K562 (cell line): ENCODE results near the gene SH3BGRL3. TPM values are rescaled to one million over a fixed set of nuclear protein-coding genes. Genes with fewer than 3 reads are reported as not detected.

Experiments
- ARNT ChIP-seq, 2 experiments: fragments of 450-650 bp; IDR thresholded peaks; 2 replicates each; pipeline ENCODE4 v1.6.1; 2016; ENCODE audit warnings: mild to moderate bottlenecking in 1 of 2
- CBFA2T2 ChIP-seq: fragments of 450-650 bp; conservative IDR thresholded peaks from 2 replicates; pipeline ENCODE4 v1.6.1; 2017; ENCODE audit warnings: mild to moderate bottlenecking
- CBX8 ChIP-seq: fragments of 200-600 bp; sonication (generic); IDR thresholded peaks from 2 replicates; pipeline ENCODE4 v1.6.1; 2012; ENCODE audit warnings: borderline replicate concordance, mixed run types, low read depth, mild to moderate bottlenecking, moderate library complexity, mixed read lengths, low read length, control low read depth, inconsistent platforms; ENCODE audit not compliant: poor library complexity, severe bottlenecking; ENCODE audit errors: extremely low read depth
- EGR1 ChIP-seq: fragments of 450-650 bp; conservative IDR thresholded peaks from 2 replicates; pipeline ENCODE4 v1.6.1; 2017; ENCODE audit warnings: mild to moderate bottlenecking
- GABPA ChIP-seq: fragments of 200-800 bp; sonication (Bioruptor generic); conservative IDR thresholded peaks from 2 replicates; pipeline ENCODE4 v1.6.1; 2016; ENCODE audit warnings: low read depth, missing genetic modification characterization, missing compliant biosample characterization
- GTF2F1 ChIP-seq: IDR thresholded peaks from 2 replicates; pipeline ENCODE4 v1.6.1; 2011; ENCODE audit warnings: low read depth, low read length, improper control_type of control experiment
- HDAC2 ChIP-seq: fragments of 450-650 bp; IDR thresholded peaks from 2 replicates; pipeline ENCODE4 v1.6.1; 2016; ENCODE audit warnings: mild to moderate bottlenecking
- HMG20B ChIP-seq: fragments of 250-450 bp; sonication (Bioruptor Pico); IDR thresholded peaks from 2 replicates; pipeline ENCODE4 v1.5.0; 2021; ENCODE audit warnings: mild to moderate bottlenecking
- KHSRP ChIP-seq: fragments of 450-650 bp; IDR thresholded peaks from 2 replicates; pipeline ENCODE4 v1.6.1; 2017
- MAZ ChIP-seq, 2 experiments: fragments of 450-650 bp in 1 of 2; sonication (generic) in 1 of 2; formaldehyde crosslinking; IDR thresholded peaks in 1 of 2; conservative IDR thresholded peaks in 1 of 2; 2 replicates each; pipeline versions ENCODE4 v1.4.0 to v1.5.0; 2020; ENCODE audit warnings: mild to moderate bottlenecking in 1 of 2, missing genetic modification reagents in 1 of 2
- MBD2 ChIP-seq: sonication (generic); IDR thresholded peaks from 2 replicates; pipeline ENCODE4 v1.6.1; 2016; ENCODE audit warnings: low read depth, borderline replicate concordance
- MITF ChIP-seq: IDR thresholded peaks from 2 replicates; pipeline ENCODE4 v1.6.1; 2014; ENCODE audit warnings: antibody characterized with exemption
- NFRKB ChIP-seq: fragments of 450-650 bp; IDR thresholded peaks from 2 replicates; pipeline ENCODE4 v1.6.1; 2016; ENCODE audit warnings: low read depth
- PHF20 ChIP-seq: fragments of 450-650 bp; IDR thresholded peaks from 2 replicates; pipeline ENCODE4 v1.6.1; 2018; ENCODE audit not compliant: partially characterized antibody
- PHF21A ChIP-seq: fragments of 450-650 bp; IDR thresholded peaks from 2 replicates; pipeline ENCODE4 v1.6.1; 2017; ENCODE audit warnings: low read depth, borderline replicate concordance
- POLR2AphosphoS5 ChIP-seq: IDR thresholded peaks from 2 replicates; pipeline ENCODE4 v1.6.1; 2011; ENCODE audit warnings: mild to moderate bottlenecking, low read depth, low read length, moderate library complexity; ENCODE audit not compliant: control insufficient read depth, insufficient read depth
- SMARCE1 ChIP-seq: fragments of 450-650 bp; IDR thresholded peaks from 2 replicates; pipeline ENCODE4 v1.7.1; 2016; ENCODE audit warnings: mild to moderate bottlenecking
- STAT5B ChIP-seq: fragments of 250-450 bp; sonication (Bioruptor Pico); IDR thresholded peaks from 2 replicates; pipeline ENCODE4 v1.8.0; 2021; ENCODE audit warnings: mild to moderate bottlenecking, inconsistent platforms
- ZNF121 ChIP-seq: sonication (generic); formaldehyde crosslinking; conservative IDR thresholded peaks from 2 replicates; pipeline ENCODE4 v1.8.0; 2022; ENCODE audit warnings: missing genetic modification reagents
- ZNF263 ChIP-seq: sonication (generic); formaldehyde crosslinking; IDR thresholded peaks from 2 replicates; pipeline ENCODE4 v1.8.0; 2022; ENCODE audit warnings: mild to moderate bottlenecking, missing genetic modification reagents, borderline replicate concordance
- ZNF347 ChIP-seq: fragments of 450-650 bp; formaldehyde crosslinking; IDR thresholded peaks from 2 replicates; pipeline ENCODE4 v1.4.0; 2020; ENCODE audit warnings: low read depth, mild to moderate bottlenecking, moderate library complexity
- ZNF551 ChIP-seq: fragments of 250-450 bp; sonication (Bioruptor Pico); IDR thresholded peaks from 2 replicates; pipeline ENCODE4 v1.5.0; 2021; ENCODE audit warnings: mild to moderate bottlenecking, moderate library complexity
- ZNF583 ChIP-seq: fragments of 250-450 bp; sonication (Bioruptor Pico); IDR thresholded peaks from 2 replicates; pipeline ENCODE4 v1.4.0; 2020
- polyA plus RNA-seq, 8 experiments: library from polyadenylated mRNA; depleted of rRNA in 4 of 8; stranded (reverse) in 5 of 8; unstranded in 3 of 8; fragments of >200 nt; fragmentation: Nextera tagmentation in 2 of 8; fragmentation: Illumina TruSeq in 1 of 8; extraction: Ambion mirVana in 2 of 8; extraction: Trizol in 1 of 8; gene quantifications; 2 replicates each; pipeline versions ENCODE4 v1.2.1 to v1.2.3, GENCODE V29; 2011 to 2014; ENCODE audit warnings: inconsistent platforms in 1 of 8, missing spikeins in 1 of 8
- total RNA-seq, 7 experiments: library from RNA; depleted of rRNA in 6 of 7; stranded (reverse); fragments of >200 nt in 6 of 7; fragmentation: Illumina TruSeq in 2 of 7; extraction: Trizol in 2 of 7; gene quantifications; 2 replicates each; pipeline versions ENCODE4 v1.2.1 to v1.2.3, GENCODE V29; 2011 to 2021; ENCODE audit warnings: low replicate concordance in 1 of 7
- TF ChIP-seq, protein P1 (sequence below): fragments of 450-650 bp; IDR thresholded peaks from 2 replicates; pipeline ENCODE4 v1.7.0; 2016; ENCODE audit warnings: borderline replicate concordance
- TF ChIP-seq, protein P2 (sequence below): fragments of 450-650 bp; IDR thresholded peaks from 2 replicates; pipeline ENCODE4 v1.6.1; 2016; ENCODE audit warnings: missing biosample characterization, missing genetic modification characterization
- TF ChIP-seq, protein P3 (sequence below): fragments of 200-800 bp; sonication (Bioruptor generic); IDR thresholded peaks from 2 replicates; pipeline ENCODE4 v1.6.1; 2017; ENCODE audit warnings: missing genetic modification characterization, missing compliant biosample characterization

The SH3BGRL3 gene
- total and polyA plus RNA-seq, 9 of the 15 experiments (the other 6 are each of a cell fraction or from before 2014, with no cell fraction given): 30.3 to 140 (median 54.2) TPM

- TF ChIP-seq, protein P1, sequence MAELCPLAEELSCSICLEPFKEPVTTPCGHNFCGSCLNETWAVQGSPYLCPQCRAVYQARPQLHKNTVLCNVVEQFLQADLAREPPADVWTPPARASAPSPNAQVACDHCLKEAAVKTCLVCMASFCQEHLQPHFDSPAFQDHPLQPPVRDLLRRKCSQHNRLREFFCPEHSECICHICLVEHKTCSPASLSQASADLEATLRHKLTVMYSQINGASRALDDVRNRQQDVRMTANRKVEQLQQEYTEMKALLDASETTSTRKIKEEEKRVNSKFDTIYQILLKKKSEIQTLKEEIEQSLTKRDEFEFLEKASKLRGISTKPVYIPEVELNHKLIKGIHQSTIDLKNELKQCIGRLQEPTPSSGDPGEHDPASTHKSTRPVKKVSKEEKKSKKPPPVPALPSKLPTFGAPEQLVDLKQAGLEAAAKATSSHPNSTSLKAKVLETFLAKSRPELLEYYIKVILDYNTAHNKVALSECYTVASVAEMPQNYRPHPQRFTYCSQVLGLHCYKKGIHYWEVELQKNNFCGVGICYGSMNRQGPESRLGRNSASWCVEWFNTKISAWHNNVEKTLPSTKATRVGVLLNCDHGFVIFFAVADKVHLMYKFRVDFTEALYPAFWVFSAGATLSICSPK: no peak
- no peak for TF ChIP-seq KHSRP
- TF ChIP-seq, protein P2, sequence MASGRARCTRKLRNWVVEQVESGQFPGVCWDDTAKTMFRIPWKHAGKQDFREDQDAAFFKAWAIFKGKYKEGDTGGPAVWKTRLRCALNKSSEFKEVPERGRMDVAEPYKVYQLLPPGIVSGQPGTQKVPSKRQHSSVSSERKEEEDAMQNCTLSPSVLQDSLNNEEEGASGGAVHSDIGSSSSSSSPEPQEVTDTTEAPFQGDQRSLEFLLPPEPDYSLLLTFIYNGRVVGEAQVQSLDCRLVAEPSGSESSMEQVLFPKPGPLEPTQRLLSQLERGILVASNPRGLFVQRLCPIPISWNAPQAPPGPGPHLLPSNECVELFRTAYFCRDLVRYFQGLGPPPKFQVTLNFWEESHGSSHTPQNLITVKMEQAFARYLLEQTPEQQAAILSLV (tag): no peak
- no peak for TF ChIP-seq GABPA (tag)
- TF ChIP-seq CBX8: no peak
- no peak for TF ChIP-seq PHF20
- peak; percentile 97 for TF ChIP-seq EGR1
- TF ChIP-seq, protein P3, sequence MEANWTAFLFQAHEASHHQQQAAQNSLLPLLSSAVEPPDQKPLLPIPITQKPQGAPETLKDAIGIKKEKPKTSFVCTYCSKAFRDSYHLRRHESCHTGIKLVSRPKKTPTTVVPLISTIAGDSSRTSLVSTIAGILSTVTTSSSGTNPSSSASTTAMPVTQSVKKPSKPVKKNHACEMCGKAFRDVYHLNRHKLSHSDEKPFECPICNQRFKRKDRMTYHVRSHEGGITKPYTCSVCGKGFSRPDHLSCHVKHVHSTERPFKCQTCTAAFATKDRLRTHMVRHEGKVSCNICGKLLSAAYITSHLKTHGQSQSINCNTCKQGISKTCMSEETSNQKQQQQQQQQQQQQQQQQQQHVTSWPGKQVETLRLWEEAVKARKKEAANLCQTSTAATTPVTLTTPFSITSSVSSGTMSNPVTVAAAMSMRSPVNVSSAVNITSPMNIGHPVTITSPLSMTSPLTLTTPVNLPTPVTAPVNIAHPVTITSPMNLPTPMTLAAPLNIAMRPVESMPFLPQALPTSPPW (CRISPR knock-in tag): no peak
- no peak for TF ChIP-seq HMG20B (CRISPR knock-in tag)
- TF ChIP-seq ZNF347 (CRISPR knock-in tag): no peak
- no peak for TF ChIP-seq POLR2AphosphoS5
- no peak for TF ChIP-seq ZNF121 (CRISPR knock-in tag)
- no peak for TF ChIP-seq ARNT (IDR thresholded peaks at IDR 0.05)
- TF ChIP-seq CBFA2T2: peak; percentile 28; the same call in 1 of the 2 replicates
- TF ChIP-seq MAZ (CRISPR knock-in tag; conservative IDR thresholded peaks at IDR 0.05 in 1 of 2, IDR thresholded peaks at IDR 0.05 in 1 of 2): no peak
- no peak for TF ChIP-seq MBD2
- no peak for TF ChIP-seq ZNF551 (CRISPR knock-in tag)
- no peak for TF ChIP-seq NFRKB
- 0 out of 2 replicates have a peak, but pooled peaks have one; percentile 85 for TF ChIP-seq SMARCE1
- 0 out of 2 replicates have a peak, but pooled peaks have one; percentile 12 for TF ChIP-seq ZNF263 (CRISPR knock-in tag)
- no peak for TF ChIP-seq STAT5B (CRISPR knock-in tag)
- no peak for TF ChIP-seq ZNF583 (CRISPR knock-in tag)
- TF ChIP-seq MITF: no peak
- peak; percentile 2; the same call in 1 of the 2 replicates for TF ChIP-seq HDAC2
- no peak for TF ChIP-seq GTF2F1
- no peak for TF ChIP-seq PHF21A
These were observed 3.5 kb upstream of the SH3BGRL3 start (continued) for GRCh38 chr1:26276432-26276838.
